ENCODE results near the gene TC2N.
"Not testable (repeated sequence)": the region's sequence is repeated elsewhere in the genome, so short reads cannot be mapped to it uniquely, and the experiment has no call there.

The TC2N gene

DNA sequence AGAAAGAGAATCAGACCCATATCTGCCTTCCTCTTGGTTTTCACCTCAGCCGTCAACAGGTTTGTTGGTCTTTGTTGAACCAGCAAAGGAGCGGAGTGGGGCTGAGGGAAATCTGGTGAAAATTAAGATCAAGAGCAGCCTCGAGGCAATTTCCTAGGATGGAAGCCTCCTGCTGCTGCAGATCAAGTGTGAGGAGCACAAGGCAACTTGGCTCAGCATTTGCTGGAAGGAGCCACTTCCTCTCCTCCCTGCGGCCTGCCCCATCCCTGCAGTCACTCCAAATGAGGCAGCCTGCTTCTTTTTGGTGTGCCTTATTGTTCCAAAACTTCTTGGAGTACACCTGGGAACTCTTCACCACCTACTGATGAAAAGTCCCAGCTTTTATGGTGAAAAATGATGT lies 4.9 kb downstream of the TC2N start:
- peaks cover 94% of the 10 kb centered on the region for H3K4me1 Mint-ChIP-seq (ENCODE audit: low read depth)
- H3K36me3 Mint-ChIP-seq (ENCODE audit: low read depth) = peaks cover 5% of the 10 kb centered on the region
- peak overlapping the region; percentile 37 for H3K4me3 Mint-ChIP-seq
- H3K27me3 Mint-ChIP-seq = no peaks in the 10 kb centered on the region
- no peaks in the 10 kb centered on the region for H3K9me3 Mint-ChIP-seq
- H3K27ac Mint-ChIP-seq = peak overlapping the region; percentile 80

DNA sequence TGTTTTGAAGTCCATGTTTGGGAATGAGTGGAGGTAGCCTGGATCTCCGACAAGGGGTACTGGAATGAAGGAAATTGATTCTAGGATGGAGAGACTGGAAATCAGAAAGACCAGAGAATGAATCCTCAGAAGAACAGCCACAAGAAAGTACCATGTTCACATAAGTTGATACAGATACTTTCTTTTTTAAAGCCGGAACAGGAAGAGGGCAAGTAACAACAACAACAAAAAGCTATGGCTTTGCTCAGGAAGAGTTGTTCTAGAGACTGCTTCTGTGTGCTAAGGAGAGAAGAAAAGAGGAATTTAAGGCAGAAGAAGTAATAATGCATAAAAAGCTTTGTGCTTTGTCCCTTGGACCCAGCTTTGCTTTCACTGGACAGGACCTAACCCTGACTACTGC lies 6.2 kb downstream of the TC2N start:
- peaks cover 91% of the 10 kb centered on the region for H3K4me1 Mint-ChIP-seq (ENCODE audit: low read depth)
- H3K9me3 Mint-ChIP-seq = no peaks in the 10 kb centered on the region
- H3K4me3 Mint-ChIP-seq = peak overlapping the region; percentile 77
- peak overlapping the region; percentile 92 for H3K27ac Mint-ChIP-seq
- peaks cover 5% of the 10 kb centered on the region for H3K36me3 Mint-ChIP-seq (ENCODE audit: low read depth)
- H3K27me3 Mint-ChIP-seq = no peaks in the 10 kb centered on the region

DNA sequence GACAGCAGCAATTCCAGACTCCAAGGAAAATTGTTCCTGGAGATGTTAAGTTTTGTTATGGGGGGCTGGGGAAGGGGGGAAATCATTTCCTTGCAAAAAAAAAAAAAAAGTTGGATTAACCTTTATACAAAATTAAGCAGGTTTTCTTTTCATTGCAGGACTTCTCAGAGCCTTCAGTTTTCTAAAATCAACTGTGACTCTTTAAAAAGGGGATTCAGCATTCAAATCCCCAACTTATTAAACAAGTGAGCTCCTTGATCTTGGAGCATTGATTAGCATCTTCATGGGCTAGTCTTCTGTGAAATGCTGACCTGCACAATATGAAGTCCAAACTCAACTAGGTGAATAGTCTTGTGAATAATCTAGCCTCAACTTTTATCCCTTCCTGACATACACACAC lies 7.1 kb downstream of the TC2N start:
- Mint-ChIP-seq H3K9me3 (no peaks in the 10 kb centered on the region), H3K27me3 (no peaks in the 10 kb centered on the region), H3K36me3 (ENCODE audit: low read depth) (peaks cover 9% of the 10 kb centered on the region), H3K4me1 (ENCODE audit: low read depth) (peaks cover 93% of the 10 kb centered on the region), H3K4me3 (no peak overlapping the region), H3K27ac (peak overlapping the region; percentile 92)

DNA sequence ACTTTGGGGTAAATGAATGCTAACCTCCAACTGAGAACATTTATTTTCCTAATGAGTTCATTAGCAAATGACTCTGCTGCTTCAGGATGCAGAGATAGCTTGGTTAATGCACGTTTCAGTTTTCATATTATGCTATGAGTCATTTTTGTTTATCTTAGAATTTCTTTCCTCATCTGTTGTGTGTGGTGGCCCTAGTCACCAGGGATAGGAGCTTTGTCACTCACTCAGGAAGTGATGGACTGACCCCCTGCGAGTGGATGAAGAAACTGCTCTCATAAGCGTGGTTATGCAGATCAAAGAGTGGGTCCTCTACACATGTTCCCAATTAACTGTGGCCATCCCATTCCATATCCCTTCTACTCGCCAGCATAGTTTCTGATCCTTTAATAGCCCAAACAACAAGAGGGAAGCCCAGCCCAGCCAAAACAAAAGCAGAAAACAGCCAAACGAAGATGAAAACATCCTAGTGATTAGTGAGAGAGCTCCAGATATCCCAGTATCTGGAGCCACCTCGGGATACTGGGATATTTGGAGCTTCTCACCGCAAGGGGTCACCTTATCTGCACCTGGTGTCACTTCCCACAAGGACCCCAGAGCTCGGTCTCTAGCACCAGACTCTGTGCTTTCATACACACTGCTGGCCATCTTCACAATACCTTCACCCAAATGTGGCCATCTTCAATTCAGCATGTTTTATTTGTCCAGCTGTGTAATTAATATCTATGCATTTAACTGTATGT lies 8.6 kb downstream of the TC2N start:
- H3K27ac Mint-ChIP-seq = peak overlapping the region; percentile 84

DNA sequence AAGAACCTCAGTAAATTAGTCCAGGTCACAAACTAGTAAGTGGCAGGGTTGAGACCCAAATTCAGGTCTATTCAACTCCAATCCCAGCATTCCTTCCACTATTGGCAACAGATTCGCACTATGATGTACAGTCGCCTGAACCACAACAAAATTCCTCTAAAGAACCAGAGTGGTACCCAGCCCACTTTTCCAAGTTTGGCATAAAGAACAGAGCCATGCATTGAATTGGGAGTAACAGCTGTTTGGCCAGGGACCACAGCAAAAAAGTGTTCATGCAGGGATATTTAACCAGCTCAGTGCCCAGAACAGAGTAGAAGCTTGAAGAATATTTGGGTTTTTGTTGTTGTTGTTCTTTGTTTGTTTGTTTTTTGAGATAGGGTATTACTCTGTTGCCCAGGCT lies 9.7 kb downstream of the TC2N start:
- peaks cover 83% of the 10 kb centered on the region for H3K4me1 Mint-ChIP-seq (ENCODE audit: low read depth)
- no peaks in the 10 kb centered on the region for H3K9me3 Mint-ChIP-seq
- H3K4me3 Mint-ChIP-seq = no peak overlapping the region
- H3K36me3 Mint-ChIP-seq (ENCODE audit: low read depth) = peaks cover 6% of the 10 kb centered on the region
- no peak overlapping the region for H3K27ac Mint-ChIP-seq
- H3K27me3 Mint-ChIP-seq = no peaks in the 10 kb centered on the region

More for the DNA sequence above, 8.6 kb downstream of the TC2N start:
- no peaks in the 10 kb centered on the region for H3K9me3 Mint-ChIP-seq
- peaks cover 9% of the 10 kb centered on the region for H3K36me3 Mint-ChIP-seq (ENCODE audit: low read depth)
- H3K27me3 Mint-ChIP-seq = no peaks in the 10 kb centered on the region
- peaks cover 89% of the 10 kb centered on the region for H3K4me1 Mint-ChIP-seq (ENCODE audit: low read depth)
- no peak overlapping the region for H3K4me3 Mint-ChIP-seq

DNA sequence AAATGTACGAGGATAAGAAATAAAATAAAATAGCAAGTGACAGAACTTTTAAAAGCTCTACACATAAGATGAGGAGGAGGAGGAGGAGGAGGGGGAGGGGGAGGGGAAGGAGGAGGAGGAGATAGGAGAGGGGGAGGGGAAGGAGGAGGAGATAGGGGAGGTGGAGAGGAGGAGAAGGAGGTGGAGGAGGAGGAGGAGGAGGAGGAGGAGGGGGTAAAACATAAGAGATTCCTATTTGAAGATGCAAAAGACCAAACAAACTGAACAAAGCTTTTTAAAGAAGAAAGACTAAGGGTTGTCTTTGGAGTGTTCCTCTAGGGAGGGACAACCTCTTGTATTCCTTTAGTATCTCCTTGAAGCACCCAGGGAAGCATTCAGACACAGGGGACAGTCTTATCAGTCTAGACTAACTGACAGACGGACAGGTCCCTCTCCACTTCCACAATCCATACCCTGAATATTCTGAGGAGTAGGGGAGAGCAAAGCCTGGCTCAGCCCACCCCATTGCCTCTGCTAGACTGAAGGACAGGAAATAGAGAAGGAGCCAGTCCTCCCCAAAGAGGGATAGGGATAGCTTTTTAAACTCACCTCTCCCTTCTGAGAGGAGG lies 12.9 kb downstream of the TC2N start:
- H3K27me3 Mint-ChIP-seq = no peaks in the 10 kb centered on the region
- H3K36me3 Mint-ChIP-seq (ENCODE audit: low read depth) = peaks cover 4% of the 10 kb centered on the region
- no peaks in the 10 kb centered on the region for H3K9me3 Mint-ChIP-seq
- peaks cover 59% of the 10 kb centered on the region for H3K4me1 Mint-ChIP-seq (ENCODE audit: low read depth)
- H3K27ac Mint-ChIP-seq = peak overlapping the region; percentile 18
- no peak overlapping the region for H3K4me3 Mint-ChIP-seq

DNA sequence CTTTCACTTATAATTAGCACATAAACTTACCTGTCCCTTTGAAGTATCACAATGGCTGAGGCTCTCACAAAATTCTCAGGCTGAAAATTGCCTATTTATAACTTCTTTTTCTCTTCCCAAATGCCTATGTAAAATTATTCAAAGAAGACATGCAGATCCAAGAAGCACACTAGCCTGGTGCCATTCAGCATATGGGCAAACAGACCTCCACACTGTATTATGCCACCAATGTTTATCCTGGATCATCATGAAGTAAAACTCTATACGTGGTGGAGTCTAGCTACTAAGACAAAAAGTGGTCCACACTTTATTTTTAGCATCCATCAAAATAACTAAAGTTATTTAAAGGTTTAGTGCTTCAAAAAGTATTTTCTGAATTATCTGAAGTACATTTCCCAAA lies 15.8 kb downstream of the TC2N start:
- Mint-ChIP-seq H3K36me3 (ENCODE audit: low read depth) (peaks cover 4% of the 10 kb centered on the region), H3K27me3 (no peaks in the 10 kb centered on the region), H3K4me1 (ENCODE audit: low read depth) (peaks cover 40% of the 10 kb centered on the region), H3K4me3 (no peak overlapping the region), H3K9me3 (no peaks in the 10 kb centered on the region), H3K27ac (no peak overlapping the region)

DNA sequence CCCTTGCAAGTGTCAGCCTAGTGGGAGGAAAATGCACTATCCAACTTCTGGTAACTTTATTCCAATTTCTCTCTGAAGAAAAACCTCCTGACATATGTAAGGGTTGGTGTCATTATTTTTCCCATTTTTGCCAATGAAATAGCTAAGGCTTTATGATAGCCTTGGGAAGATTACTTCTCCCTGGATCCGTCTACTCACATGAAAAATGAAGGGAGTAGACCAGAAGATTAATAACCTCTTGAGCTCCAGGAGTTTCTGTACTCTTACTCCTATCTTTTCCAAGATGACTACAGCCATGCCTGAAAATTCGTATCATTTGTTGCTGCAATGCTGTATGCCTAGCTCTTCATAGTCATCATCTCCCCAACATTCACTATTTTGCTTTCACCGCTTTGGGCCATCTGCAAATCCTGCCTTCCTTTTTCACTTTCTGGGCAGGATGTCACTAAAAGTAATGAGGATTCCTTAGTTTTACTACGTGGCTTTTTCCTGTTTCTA lies 18.8 kb downstream of the TC2N start:
- no peak overlapping the region for H3K27ac Mint-ChIP-seq
- H3K4me3 Mint-ChIP-seq = no peak overlapping the region
- H3K36me3 Mint-ChIP-seq (ENCODE audit: low read depth) = no peaks in the 10 kb centered on the region
- peaks cover 24% of the 10 kb centered on the region for H3K4me1 Mint-ChIP-seq (ENCODE audit: low read depth)
- H3K27me3 Mint-ChIP-seq = no peaks in the 10 kb centered on the region
- no peaks in the 10 kb centered on the region for H3K9me3 Mint-ChIP-seq

DNA sequence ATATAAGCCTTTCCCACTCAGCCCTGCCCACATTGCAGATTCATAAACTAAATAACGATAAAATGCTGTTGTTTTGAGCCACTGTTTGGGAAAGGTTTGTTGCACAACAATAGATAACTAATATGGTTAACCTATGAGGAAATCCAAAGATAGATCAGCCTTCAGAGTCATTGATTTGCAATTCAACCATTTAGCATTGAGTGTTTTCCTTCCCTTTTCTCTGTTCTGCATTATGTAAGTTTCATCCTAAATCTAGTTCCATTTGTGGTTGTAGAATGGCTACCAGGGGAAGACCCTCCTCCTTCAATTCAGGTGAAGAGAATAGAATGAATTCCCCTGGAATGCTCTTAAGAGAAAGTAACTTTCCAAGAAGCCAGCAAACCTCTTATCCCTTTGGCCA lies 19.6 kb downstream of the TC2N start:
- Mint-ChIP-seq H3K27me3 (no peaks in the 10 kb centered on the region), H3K9me3 (no peaks in the 10 kb centered on the region), H3K36me3 (ENCODE audit: low read depth) (no peaks in the 10 kb centered on the region), H3K4me1 (ENCODE audit: low read depth) (peaks cover 28% of the 10 kb centered on the region), H3K4me3 (no peak overlapping the region), H3K27ac (no peak overlapping the region)

DNA sequence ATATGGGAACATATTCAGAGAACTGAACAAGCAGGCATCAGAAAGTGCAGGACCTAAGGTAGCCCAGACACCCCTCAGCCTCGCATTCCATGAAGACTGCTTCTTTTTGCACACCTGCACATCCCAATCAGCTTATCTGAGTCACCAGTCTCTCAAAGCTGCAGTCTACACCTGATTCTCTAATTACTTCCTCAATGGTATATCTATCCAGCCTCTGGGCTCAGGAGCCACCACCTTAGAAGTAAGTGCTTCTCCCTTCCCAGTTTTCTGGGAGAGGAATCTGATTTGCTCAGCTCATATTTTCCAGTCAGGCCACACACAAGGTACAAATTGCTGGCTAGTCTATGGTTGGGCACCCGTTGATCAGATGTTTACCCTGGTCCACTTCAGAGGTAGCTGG lies 21.7 kb downstream of the TC2N start:
- Mint-ChIP-seq H3K9me3 (no peaks in the 10 kb centered on the region), H3K27me3 (no peaks in the 10 kb centered on the region), H3K27ac (no peak overlapping the region), H3K4me1 (ENCODE audit: low read depth) (peaks cover 37% of the 10 kb centered on the region), H3K36me3 (ENCODE audit: low read depth) (no peaks in the 10 kb centered on the region), H3K4me3 (no peak overlapping the region)

DNA sequence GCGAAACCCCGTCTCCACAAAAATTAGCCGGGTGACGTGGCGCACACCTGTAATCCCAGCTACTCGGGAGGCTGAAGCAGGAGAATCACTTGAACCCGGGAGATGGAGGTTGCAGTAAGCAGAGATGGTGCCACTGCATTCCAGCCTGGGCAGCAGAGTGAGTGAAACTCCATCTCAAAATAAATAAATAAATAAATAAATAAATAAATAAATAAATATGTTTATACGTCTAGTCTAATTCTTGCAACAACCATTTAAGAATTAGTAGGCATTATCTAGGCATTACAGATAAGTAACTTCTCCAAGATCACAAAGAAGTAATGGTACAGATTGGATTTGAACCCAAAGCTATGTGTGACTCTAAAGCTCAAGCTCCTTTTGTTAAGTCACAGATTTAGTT lies 22.3 kb downstream of the TC2N start:
- peaks cover 43% of the 10 kb centered on the region for H3K4me1 Mint-ChIP-seq (ENCODE audit: low read depth)
- not testable (repeated sequence) for H3K36me3 Mint-ChIP-seq (ENCODE audit: low read depth); H3K27ac Mint-ChIP-seq; H3K27me3 Mint-ChIP-seq; H3K4me3 Mint-ChIP-seq; H3K9me3 Mint-ChIP-seq

DNA sequence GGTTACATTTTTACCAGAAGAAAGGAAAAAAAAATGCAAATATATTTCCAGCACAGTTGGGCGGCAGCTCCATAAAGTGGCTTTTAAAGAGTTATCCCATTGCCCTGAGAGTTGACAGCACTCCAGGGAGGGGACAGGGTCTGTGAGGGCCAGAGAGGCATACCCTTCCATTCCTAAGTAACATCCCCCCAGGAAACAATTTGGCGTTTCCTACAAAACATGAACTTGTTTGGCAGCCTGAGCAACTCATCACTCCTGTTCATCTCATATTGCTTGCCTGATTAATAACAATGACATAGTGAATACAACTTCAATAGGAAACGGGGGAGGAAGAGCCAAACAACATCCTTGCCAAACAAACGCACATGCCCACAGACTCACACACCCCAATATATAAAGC lies 23.3 kb downstream of the TC2N start:
- Mint-ChIP-seq H3K4me1 (ENCODE audit: low read depth) (peaks cover 47% of the 10 kb centered on the region), H3K36me3 (ENCODE audit: low read depth) (no peaks in the 10 kb centered on the region), H3K27me3 (no peaks in the 10 kb centered on the region), H3K9me3 (no peaks in the 10 kb centered on the region), H3K4me3 (no peak overlapping the region), H3K27ac (no peak overlapping the region)

DNA sequence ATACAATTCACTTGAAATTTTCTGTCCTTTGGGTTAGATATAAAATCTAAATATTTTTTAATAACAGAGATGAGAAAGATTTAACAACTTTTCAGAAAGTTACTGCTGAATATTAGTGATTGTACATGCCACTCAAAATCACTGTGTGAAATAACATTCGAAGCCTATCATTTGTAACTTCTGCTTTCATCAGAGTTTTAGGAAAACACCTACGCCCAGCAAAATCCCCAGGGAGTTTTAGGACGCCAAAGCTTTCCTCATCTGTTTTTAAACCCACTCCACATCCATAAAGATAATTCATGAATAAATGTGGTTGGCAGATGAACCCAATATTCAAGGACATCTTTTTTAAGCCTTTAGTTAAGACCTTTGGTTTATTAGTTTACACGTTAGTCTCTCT lies 23.9 kb downstream of the TC2N start:
- Mint-ChIP-seq H3K9me3 (no peaks in the 10 kb centered on the region), H3K4me3 (no peak overlapping the region), H3K27me3 (no peaks in the 10 kb centered on the region), H3K4me1 (ENCODE audit: low read depth) (peaks cover 47% of the 10 kb centered on the region), H3K36me3 (ENCODE audit: low read depth) (no peaks in the 10 kb centered on the region), H3K27ac (no peak overlapping the region)

DNA sequence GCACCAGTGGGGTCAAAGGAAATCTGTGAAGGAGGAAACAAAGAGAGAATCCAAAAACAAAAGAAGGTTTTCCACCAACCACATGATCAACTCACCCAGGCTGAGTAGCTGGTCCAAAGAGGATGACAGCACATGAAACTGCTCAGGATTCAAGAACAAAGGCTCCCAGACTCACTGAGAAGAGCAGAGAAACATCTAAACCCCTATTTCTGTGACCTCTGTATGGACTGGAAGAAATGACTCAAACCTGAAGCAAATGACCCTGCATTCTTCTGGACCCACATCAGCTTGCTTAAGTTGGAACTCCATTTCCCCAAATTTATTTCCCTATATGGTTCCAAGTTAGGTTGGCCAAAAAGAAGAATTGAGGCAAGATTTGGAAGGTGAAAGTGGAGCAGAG lies 26.3 kb downstream of the TC2N start:
- Mint-ChIP-seq H3K36me3 (ENCODE audit: low read depth) (no peaks in the 10 kb centered on the region), H3K4me1 (ENCODE audit: low read depth) (peaks cover 57% of the 10 kb centered on the region), H3K4me3 (no peak overlapping the region), H3K27ac (no peak overlapping the region), H3K27me3 (no peaks in the 10 kb centered on the region), H3K9me3 (no peaks in the 10 kb centered on the region)

DNA sequence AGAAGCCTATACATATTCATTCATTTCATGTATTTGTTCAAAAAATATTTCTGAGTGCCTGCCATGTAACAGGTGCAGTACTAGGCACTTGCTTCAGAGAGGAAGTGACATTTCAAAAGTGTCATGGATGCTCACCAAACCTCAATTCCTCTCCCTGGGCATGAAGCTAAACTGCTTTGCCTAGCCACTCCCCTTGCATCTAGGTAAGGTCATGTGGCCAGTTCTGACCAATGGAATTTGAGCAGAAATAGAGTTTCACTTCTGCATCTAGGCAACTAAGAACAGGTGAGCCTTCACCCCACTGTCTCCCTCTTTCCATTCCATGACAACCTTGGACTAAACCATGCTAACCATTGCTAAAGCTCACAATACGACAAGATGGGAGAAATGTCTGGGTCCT lies 27.6 kb downstream of the TC2N start:
- no peaks in the 10 kb centered on the region for H3K27me3 Mint-ChIP-seq
- H3K9me3 Mint-ChIP-seq = no peaks in the 10 kb centered on the region
- H3K4me1 Mint-ChIP-seq (ENCODE audit: low read depth) = peaks cover 66% of the 10 kb centered on the region
- H3K27ac Mint-ChIP-seq = no peak overlapping the region
- no peak overlapping the region for H3K4me3 Mint-ChIP-seq
- H3K36me3 Mint-ChIP-seq (ENCODE audit: low read depth) = no peaks in the 10 kb centered on the region

DNA sequence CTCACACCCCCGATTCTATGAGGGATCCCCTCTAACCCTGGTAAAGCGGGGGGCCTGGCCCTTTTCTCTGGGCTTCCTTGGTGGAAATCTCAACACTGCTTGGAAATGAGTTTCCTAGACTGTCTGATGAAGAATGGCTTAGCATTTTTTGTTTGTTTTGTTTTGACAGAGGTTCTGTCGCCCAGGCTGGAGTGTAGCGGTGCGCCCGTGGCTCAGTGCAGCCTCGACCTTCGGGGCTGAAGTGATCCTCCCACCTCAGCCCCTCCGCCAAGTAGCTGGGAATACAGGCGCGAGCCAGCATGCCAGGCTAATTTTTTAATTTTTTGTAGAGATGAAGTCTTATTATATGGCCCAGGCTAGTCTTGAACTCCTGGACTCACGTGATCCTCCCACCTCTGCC lies 30.3 kb downstream of the TC2N start:
- no peaks in the 10 kb centered on the region for H3K36me3 Mint-ChIP-seq (ENCODE audit: low read depth)
- no peak overlapping the region for H3K27ac Mint-ChIP-seq
- no peaks in the 10 kb centered on the region for H3K27me3 Mint-ChIP-seq
- H3K9me3 Mint-ChIP-seq = no peaks in the 10 kb centered on the region
- peak overlapping the region; percentile 92 for H3K4me3 Mint-ChIP-seq
- H3K4me1 Mint-ChIP-seq (ENCODE audit: low read depth) = peaks cover 60% of the 10 kb centered on the region

Data from stimulated activated naive CD8-positive, alpha-beta T cell treated with anti-CD3 and anti-CD28 coated beads, Interleukin-15, Interleukin-2, amounts not matched to agents 100 ng/mL and 50 ng/mL, for 24 hours (primary cell).